SK-N-SH (cell line): Measurements from ENCODE around the gene SERPINA12. TPM values are rescaled to one million over a fixed set of nuclear protein-coding genes. Genes with fewer than 3 reads are reported as not detected.

Experiments
- CTCF ChIA-PET: fragments of 300-600, 350-600 bp; formaldehyde crosslinking; extraction: SDS; loops from one replicate; lab custom pipeline; 2021; lab: Yijun Ruan, JAX
- POLR2A ChIA-PET: fragments of 350-600 bp; sonication (Branson Sonifier 250); formaldehyde crosslinking; extraction: SDS; loops from one replicate; lab custom pipeline; 2020; ENCODE audit warnings: antibody characterized with exemption, inconsistent platforms; lab: Yijun Ruan, JAX
- DNase-seq: peaks from one replicate; pipeline ENCODE4 v3.0.0; 2012
- H2AFZ ChIP-seq: fragments of 200-600 bp; sonication (generic); 2 replicates; pipeline ENCODE4 v1.8.1; 2016; ENCODE audit warnings: antibody characterized with exemption, mild to moderate bottlenecking, low read depth
- H3F3A ChIP-seq: fragments of 200-600 bp; sonication (generic); replicated peaks from 2 replicates; pipeline ENCODE3; 2016; ENCODE audit warnings: antibody characterized with exemption, mild to moderate bottlenecking; ENCODE audit not compliant: insufficient read depth
- H3K27ac ChIP-seq, 2 experiments: fragments of 200-500 bp in 1 of 2; fragments of 200-600 bp in 1 of 2; sonication (Bioruptor generic) in 1 of 2; sonication (generic), shearing (Covaris generic) in 1 of 2; 2 replicates each; pipeline versions ENCODE4 v1.5.1 to v1.6.1; 2014 to 2016; ENCODE audit warnings: low read depth in 2 of 2, inconsistent platforms in 1 of 2, low read length in 1 of 2, mild to moderate bottlenecking in 1 of 2, mixed read lengths in 1 of 2
- H3K27me3 ChIP-seq: fragments of 200-600 bp; sonication (generic), shearing (Covaris generic); 2 replicates; pipeline ENCODE4 v1.6.1; 2016; ENCODE audit warnings: mixed run types; ENCODE audit not compliant: insufficient read depth
- H3K36me3 ChIP-seq, 2 experiments: fragments of 200-500 bp in 1 of 2; fragments of 200-600 bp in 1 of 2; sonication (Bioruptor generic) in 1 of 2; sonication (generic) in 1 of 2; replicated peaks in 1 of 2; 2 replicates each; pipeline versions ENCODE3 to v1.5.1; 2014 to 2016; ENCODE audit warnings: low read length in 1 of 2, mild to moderate bottlenecking in 1 of 2; ENCODE audit not compliant: insufficient read depth in 2 of 2, control insufficient read depth in 1 of 2
- H3K4me1 ChIP-seq, 2 experiments: fragments of 200-500 bp in 1 of 2; fragments of 200-600 bp in 1 of 2; sonication (Bioruptor generic) in 1 of 2; sonication (generic), shearing (Covaris generic) in 1 of 2; 2 replicates each; pipeline versions ENCODE4 v1.5.1 to v1.6.1; 2014 to 2016; ENCODE audit warnings: low read depth in 1 of 2, low read length in 1 of 2, mixed run types in 1 of 2; ENCODE audit not compliant: insufficient read depth in 2 of 2, control insufficient read depth in 1 of 2
- H3K4me2 ChIP-seq: fragments of 200-600 bp; sonication (generic), shearing (Covaris generic); 2 replicates; pipeline ENCODE4 v1.6.1; 2017; ENCODE audit warnings: mixed run types
- H3K4me3 ChIP-seq, 2 experiments: fragments of 200-500 bp in 1 of 2; fragments of 200-600 bp in 1 of 2; sonication (Bioruptor generic) in 1 of 2; sonication (generic), shearing (Covaris generic) in 1 of 2; 2 replicates each; pipeline versions ENCODE4 v1.5.1 to v1.8.1; 2014 to 2016; ENCODE audit warnings: low read depth in 2 of 2, inconsistent platforms in 1 of 2, low read length in 1 of 2, mild to moderate bottlenecking in 1 of 2, mixed read lengths in 1 of 2, moderate library complexity in 1 of 2
- H3K79me2 ChIP-seq: fragments of 200-600 bp; sonication (generic); 2 replicates; pipeline ENCODE4 v1.8.1; 2017; ENCODE audit warnings: mild to moderate bottlenecking; ENCODE audit not compliant: insufficient read depth
- H3K9ac ChIP-seq: fragments of 200-600 bp; sonication (generic); 2 replicates; pipeline ENCODE4 v1.6.1; 2017; ENCODE audit warnings: mixed run types
- H3K9me2 ChIP-seq: fragments of 200-600 bp; sonication (generic); 2 replicates; pipeline ENCODE4 v1.6.1; 2017; ENCODE audit warnings: mixed run types
- H3K9me3 ChIP-seq: fragments of 200-600 bp; sonication (generic); 2 replicates; pipeline ENCODE4 v1.6.1; 2017; ENCODE audit warnings: mixed run types, mild to moderate bottlenecking, moderate library complexity
- H4K20me1 ChIP-seq: fragments of 200-600 bp; sonication (generic); 2 replicates; pipeline ENCODE4 v1.6.1; 2017; ENCODE audit warnings: mild to moderate bottlenecking, mixed run types; ENCODE audit not compliant: insufficient read depth
- CTCF ChIP-seq: fragments of 200-600 bp; sonication (generic); IDR thresholded peaks from 2 replicates; pipeline ENCODE4 v1.6.1; 2017; ENCODE audit warnings: antibody characterized with exemption, mild to moderate bottlenecking, moderate library complexity
- ELF1 ChIP-seq: IDR thresholded peaks from 2 replicates; pipeline ENCODE4 v1.4.0; 2012
- EP300 ChIP-seq, 2 experiments: IDR thresholded peaks; 2 replicates each; pipeline versions ENCODE4 v1.4.0 to v1.6.1; 2012; ENCODE audit warnings: borderline replicate concordance in 1 of 2, low read depth in 1 of 2, low read length in 1 of 2
- EZH2phosphoT487 ChIP-seq: fragments of 200-600 bp; sonication (generic); IDR thresholded peaks from 2 replicates; pipeline ENCODE4 v1.6.1; 2017; ENCODE audit warnings: low read depth, mixed run types, mild to moderate bottlenecking, antibody characterized with exemption, moderate library complexity, borderline replicate concordance
- FOXM1 ChIP-seq: IDR thresholded peaks from 2 replicates; pipeline ENCODE4 v1.4.0; 2012; ENCODE audit warnings: low read depth, mild to moderate bottlenecking
- GATA2 ChIP-seq: sonication (generic); formaldehyde crosslinking; IDR thresholded peaks from 2 replicates; pipeline ENCODE4 v1.5.0; 2020; ENCODE audit warnings: mild to moderate bottlenecking, missing genetic modification reagents
- JUND ChIP-seq: IDR thresholded peaks from 2 replicates; pipeline ENCODE4 v1.4.0; 2012
- MAX ChIP-seq: IDR thresholded peaks from 2 replicates; pipeline ENCODE4 v1.4.0; 2012; ENCODE audit warnings: low read depth
- NFIC ChIP-seq: IDR thresholded peaks from 2 replicates; pipeline ENCODE4 v1.4.0; 2012; ENCODE audit warnings: borderline replicate concordance
- NRF1 ChIP-seq: IDR thresholded peaks from 2 replicates; pipeline ENCODE4 v1.6.1; 2012; ENCODE audit warnings: low read depth, mild to moderate bottlenecking, low read length
- PBX3 ChIP-seq: IDR thresholded peaks from 2 replicates; pipeline ENCODE4; 2012
- POLR2AphosphoS5 ChIP-seq: IDR thresholded peaks from 2 replicates; pipeline ENCODE4 v1.6.1; 2012; ENCODE audit warnings: low read depth, low read length
- RCOR1 ChIP-seq: fragments of 150-350 bp; IDR thresholded peaks from 2 replicates; pipeline ENCODE4 v1.6.1; 2017; ENCODE audit warnings: antibody characterized with exemption, low read length
- REST ChIP-seq: IDR thresholded peaks from 2 replicates; pipeline ENCODE4 v1.6.1; 2012; ENCODE audit warnings: mild to moderate bottlenecking, low read depth, low read length, moderate library complexity
- SMC3 ChIP-seq: IDR thresholded peaks from 2 replicates; pipeline ENCODE4 v1.6.1; 2012; ENCODE audit warnings: low read depth, low read length, improper control_type of control experiment
- TCF12 ChIP-seq: IDR thresholded peaks from 2 replicates; pipeline ENCODE4 v1.4.0; 2012
- TEAD4 ChIP-seq: IDR thresholded peaks from 2 replicates; pipeline ENCODE4 v1.4.0; 2012; ENCODE audit warnings: mild to moderate bottlenecking, borderline replicate concordance; ENCODE audit not compliant: insufficient read depth
- USF2 ChIP-seq: fragments of 150-350 bp; IDR thresholded peaks from 2 replicates; pipeline ENCODE4 v1.6.1; 2017; ENCODE audit warnings: antibody characterized with exemption, low read length, low read depth, borderline replicate concordance
- WGBS: methylation state at CpG from one replicate; pipeline ENCODE4 v1.1.6; 2017; ENCODE audit warnings: low lambda C conversion rate; 5-methylcytosine and 5-hydroxymethylcytosine counted together
- polyA plus RNA-seq, 3 experiments: library from polyadenylated mRNA; depleted of rRNA; stranded (reverse); fragments of >200 nt; gene quantifications; 2 replicates each; pipeline ENCODE4 v1.2.3, GENCODE V29; 2012

The SERPINA12 gene
- polyA plus RNA-seq, 1 of the 3 experiments (the other 2 are of a cell fraction), result not detected

GRCh38 chr14:94467728-94468520 lies 41.3 kb downstream of the SERPINA12 start:
- H2AFZ ChIP-seq, result no peak overlapping the region
- H4K20me1 ChIP-seq, result no peaks in the 10 kb centered on the region
- no peak overlapping the region for H3K27ac ChIP-seq
- no peaks in the 10 kb centered on the region for H3K9me3 ChIP-seq
- no peak for DNase-seq
- CTCF ChIA-PET, result interaction anchor here (2.6 kb wide), 1 partner anchor 18 kb away, joined by 7 read pairs; no protein-coding TSS in a partner anchor
- POLR2A ChIA-PET, result no interaction called here
- no peaks in the 10 kb centered on the region for H3K9me2 ChIP-seq
- H3K27me3 ChIP-seq, result peaks cover 21% of the 10 kb centered on the region; the same call in 1 of the 2 replicates
- no peak overlapping the region for H3K4me3 ChIP-seq
- 12% methylated on average over 4 of the region's 4 CpGs for WGBS
- H3K4me1 ChIP-seq, result no peaks in the 10 kb centered on the region
- H3K36me3 ChIP-seq, result no peaks in the 10 kb centered on the region
- H3K79me2 ChIP-seq, result no peaks in the 10 kb centered on the region
- no peak for TF ChIP-seq PBX3
- TF ChIP-seq MAX, result no peak
- no peak for TF ChIP-seq NFIC
- no peak for TF ChIP-seq SMC3
- TF ChIP-seq JUND, result no peak
- H3F3A ChIP-seq, result no peaks in the 10 kb centered on the region
- H3K4me2 ChIP-seq, result no peak overlapping the region
- no peak overlapping the region for H3K9ac ChIP-seq

- Histone ChIP-seq H3K9ac (no peak overlapping the region), H3K9me3 (no peaks in the 10 kb centered on the region), H3K4me3 (no peak overlapping the region), H3K36me3 (no peaks in the 10 kb centered on the region), H4K20me1 (no peaks in the 10 kb centered on the region), H3K27me3 (peaks cover 21% of the 10 kb centered on the region; the same call in 1 of the 2 replicates), H3K79me2 (no peaks in the 10 kb centered on the region), H3K9me2 (no peaks in the 10 kb centered on the region), H3K4me1 (no peaks in the 10 kb centered on the region), H2AFZ (no peak overlapping the region), H3F3A (no peaks in the 10 kb centered on the region), H3K27ac (no peak overlapping the region), H3K4me2 (no peak overlapping the region)
- DNase-seq, result no peak
- POLR2A ChIA-PET, result no interaction called here
- CTCF ChIA-PET, result interaction anchor here (1.6 to 2.6 kb wide), 2 partner anchors 19 to 20 kb away, joined by 7 to 9 read pairs; no protein-coding TSS in a partner anchor
- 20% methylated on average over 3 of the region's 3 CpGs for WGBS
- TF ChIP-seq EZH2phosphoT487, result no peak
- TF ChIP-seq CTCF, result no peak
- no peak for TF ChIP-seq FOXM1
- no peak for TF ChIP-seq ELF1
- TF ChIP-seq REST, result no peak
- no peak for TF ChIP-seq TEAD4
- TF ChIP-seq USF2, result no peak
- no peak for TF ChIP-seq GATA2 (CRISPR knock-in tag)
- no peak for TF ChIP-seq RCOR1
- TF ChIP-seq EP300 (IDR thresholded peaks at IDR 0.05; ENCODE audit: borderline replicate concordance in 1 of 2, low read depth in 1 of 2, low read length in 1 of 2), result no peak
- TF ChIP-seq NRF1, result no peak
- no peak for TF ChIP-seq POLR2AphosphoS5
- TF ChIP-seq TCF12, result no peak
Observed at GRCh38 chr14:94466706-94467370, 42.4 kb downstream of the SERPINA12 start.
